HepG2 (cell line): ENCODE measurements around the gene R3HDM4. TPM values are rescaled to one million over a fixed set of nuclear protein-coding genes. Genes with fewer than 3 reads are reported as not detected.

Source experiments
- ATF7-NPFF ChIP-seq: sonication (generic); formaldehyde crosslinking; IDR thresholded peaks from 2 replicates; pipeline ENCODE4 v1.8.1; 2023; ENCODE audit warnings: mild to moderate bottlenecking, low read depth, missing genetic modification reagents, moderate library complexity
- BRCA1 ChIP-seq: sonication (generic); formaldehyde crosslinking; IDR thresholded peaks from 2 replicates; pipeline ENCODE4 v1.4.0; 2020; ENCODE audit warnings: missing genetic modification reagents
- CENPBD1 ChIP-seq: sonication (generic); formaldehyde crosslinking; IDR thresholded peaks from 2 replicates; pipeline ENCODE4 v1.8.0; 2022; ENCODE audit warnings: missing genetic modification reagents, low read depth, mild to moderate bottlenecking, borderline replicate concordance
- CSRNP1 ChIP-seq: sonication (generic); formaldehyde crosslinking; IDR thresholded peaks from 2 replicates; pipeline ENCODE4 v1.8.1; 2023; ENCODE audit warnings: mild to moderate bottlenecking, missing genetic modification reagents
- DBP ChIP-seq: sonication (generic); formaldehyde crosslinking; IDR thresholded peaks from 2 replicates; pipeline ENCODE4 v1.4.0; 2020; ENCODE audit warnings: missing genetic modification reagents; ENCODE audit errors: not compliant biosample characterization
- ELF3 ChIP-seq: IDR thresholded peaks from 2 replicates; pipeline ENCODE4 v1.6.1; 2016; ENCODE audit warnings: missing genetic modification reagents, missing compliant biosample characterization
- FOXA3 ChIP-seq: IDR thresholded peaks from 2 replicates; pipeline ENCODE4 v1.6.1; 2016; ENCODE audit warnings: missing genetic modification reagents, missing compliant biosample characterization
- KDM4B ChIP-seq: sonication (generic); formaldehyde crosslinking; IDR thresholded peaks from 2 replicates; pipeline ENCODE4 v1.4.0; 2020; ENCODE audit warnings: missing genetic modification reagents
- NFIB ChIP-seq: sonication (generic); formaldehyde crosslinking; IDR thresholded peaks from 2 replicates; pipeline ENCODE4 v1.9.0; 2021; ENCODE audit warnings: missing genetic modification reagents, mild to moderate bottlenecking, borderline replicate concordance
- PAWR ChIP-seq: sonication (generic); formaldehyde crosslinking; IDR thresholded peaks from 2 replicates; pipeline ENCODE4 v1.4.0; 2020; ENCODE audit warnings: missing genetic modification reagents, mild to moderate bottlenecking, borderline replicate concordance
- RARA ChIP-seq: IDR thresholded peaks from 2 replicates; pipeline ENCODE4 v1.6.1; 2016; ENCODE audit warnings: missing genetic modification reagents, missing compliant biosample characterization
- TSC22D2 ChIP-seq: sonication (generic); formaldehyde crosslinking; IDR thresholded peaks from 2 replicates; pipeline ENCODE4 v1.5.1; 2020; ENCODE audit warnings: missing genetic modification reagents, mild to moderate bottlenecking, borderline replicate concordance
- ZNF775 ChIP-seq: sonication (generic); formaldehyde crosslinking; IDR thresholded peaks from 2 replicates; pipeline ENCODE4 v1.4.0; 2020; ENCODE audit warnings: missing genetic modification reagents, mild to moderate bottlenecking, moderate library complexity, borderline replicate concordance
- ZSCAN21 ChIP-seq: sonication (generic); formaldehyde crosslinking; IDR thresholded peaks from 2 replicates; pipeline ENCODE4 v1.8.0; 2022; ENCODE audit warnings: mild to moderate bottlenecking, missing genetic modification reagents, moderate library complexity, borderline replicate concordance
- polyA plus RNA-seq, 8 experiments: library from polyadenylated mRNA; depleted of rRNA in 3 of 8; stranded (reverse) in 7 of 8; unstranded in 1 of 8; fragments of >200 nt; fragmentation: Illumina TruSeq in 4 of 8; extraction: Trizol in 4 of 8; gene quantifications; 2 replicates each; pipeline versions ENCODE4 v1.2.1 to v1.2.3, GENCODE V29; 2011 to 2016; ENCODE audit warnings: low read depth in 4 of 8, missing spikeins in 1 of 8, mixed read lengths in 1 of 8; ENCODE audit not compliant: insufficient read depth in 1 of 8
- total RNA-seq, 5 experiments: library from RNA; depleted of rRNA; stranded (reverse); fragments of >200 nt; fragmentation: Illumina TruSeq; extraction: Trizol; gene quantifications; 2 replicates each; pipeline ENCODE4 v1.2.3, GENCODE V29; 2016; ENCODE audit warnings: low read depth in 1 of 5
- TF ChIP-seq, protein P1 (sequence below), 2 experiments: IDR thresholded peaks; 2 replicates each; pipeline ENCODE4 v1.6.1; 2011 to 2012; ENCODE audit warnings: low read length in 2 of 2, borderline replicate concordance in 1 of 2, low read depth in 1 of 2, mild to moderate bottlenecking in 1 of 2, moderate library complexity in 1 of 2
- TF ChIP-seq, protein P2 (sequence below): sonication (generic); formaldehyde crosslinking; IDR thresholded peaks from 2 replicates; pipeline ENCODE4 v1.9.0; 2022; ENCODE audit warnings: low read depth, missing genetic modification reagents
- TF ChIP-seq, protein P3 (sequence below): IDR thresholded peaks from 2 replicates; pipeline ENCODE4 v1.6.1; 2016; ENCODE audit warnings: low read depth

The R3HDM4 gene
- total and polyA plus RNA-seq, 2 of the 13 experiments (the other 11 are each of a cell fraction or from before 2014, with no cell fraction given): 26.2 to 26.9 TPM

GRCh38 chr19:952680-953444, 39.8 kb upstream of the R3HDM4 start (continued):
- TF ChIP-seq, protein P1, sequence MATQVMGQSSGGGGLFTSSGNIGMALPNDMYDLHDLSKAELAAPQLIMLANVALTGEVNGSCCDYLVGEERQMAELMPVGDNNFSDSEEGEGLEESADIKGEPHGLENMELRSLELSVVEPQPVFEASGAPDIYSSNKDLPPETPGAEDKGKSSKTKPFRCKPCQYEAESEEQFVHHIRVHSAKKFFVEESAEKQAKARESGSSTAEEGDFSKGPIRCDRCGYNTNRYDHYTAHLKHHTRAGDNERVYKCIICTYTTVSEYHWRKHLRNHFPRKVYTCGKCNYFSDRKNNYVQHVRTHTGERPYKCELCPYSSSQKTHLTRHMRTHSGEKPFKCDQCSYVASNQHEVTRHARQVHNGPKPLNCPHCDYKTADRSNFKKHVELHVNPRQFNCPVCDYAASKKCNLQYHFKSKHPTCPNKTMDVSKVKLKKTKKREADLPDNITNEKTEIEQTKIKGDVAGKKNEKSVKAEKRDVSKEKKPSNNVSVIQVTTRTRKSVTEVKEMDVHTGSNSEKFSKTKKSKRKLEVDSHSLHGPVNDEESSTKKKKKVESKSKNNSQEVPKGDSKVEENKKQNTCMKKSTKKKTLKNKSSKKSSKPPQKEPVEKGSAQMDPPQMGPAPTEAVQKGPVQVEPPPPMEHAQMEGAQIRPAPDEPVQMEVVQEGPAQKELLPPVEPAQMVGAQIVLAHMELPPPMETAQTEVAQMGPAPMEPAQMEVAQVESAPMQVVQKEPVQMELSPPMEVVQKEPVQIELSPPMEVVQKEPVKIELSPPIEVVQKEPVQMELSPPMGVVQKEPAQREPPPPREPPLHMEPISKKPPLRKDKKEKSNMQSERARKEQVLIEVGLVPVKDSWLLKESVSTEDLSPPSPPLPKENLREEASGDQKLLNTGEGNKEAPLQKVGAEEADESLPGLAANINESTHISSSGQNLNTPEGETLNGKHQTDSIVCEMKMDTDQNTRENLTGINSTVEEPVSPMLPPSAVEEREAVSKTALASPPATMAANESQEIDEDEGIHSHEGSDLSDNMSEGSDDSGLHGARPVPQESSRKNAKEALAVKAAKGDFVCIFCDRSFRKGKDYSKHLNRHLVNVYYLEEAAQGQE (IDR thresholded peaks at IDR 0.05; ENCODE audit: borderline replicate concordance in 1 of 2, low read depth in 1 of 2, low read length in 2 of 2): peak in 1 of 2 experiments; percentile 83; a peak in 1 of 4 replicates
- TF ChIP-seq CSRNP1 (peak; percentile 75; the same call in 1 of the 2 replicates), DBP (no peak), PAWR (CRISPR knock-in tag) (no peak), FOXA3 (CRISPR knock-in tag) (peak; percentile 89), ELF3 (peak; percentile 70), KDM4B (CRISPR knock-in tag) (peak; percentile 95), ZSCAN21 (CRISPR knock-in tag) (0 out of 2 replicates have a peak, but pooled peaks have one; percentile 61), ATF7-NPFF (no peak), BRCA1 (no peak), TSC22D2 (CRISPR knock-in tag) (no peak), RARA (CRISPR knock-in tag) (peak; percentile 93), ZNF775 (CRISPR knock-in tag) (no peak), NFIB (CRISPR knock-in tag) (no peak), CENPBD1 (CRISPR knock-in tag) (no peak)
- TF ChIP-seq, protein P2, sequence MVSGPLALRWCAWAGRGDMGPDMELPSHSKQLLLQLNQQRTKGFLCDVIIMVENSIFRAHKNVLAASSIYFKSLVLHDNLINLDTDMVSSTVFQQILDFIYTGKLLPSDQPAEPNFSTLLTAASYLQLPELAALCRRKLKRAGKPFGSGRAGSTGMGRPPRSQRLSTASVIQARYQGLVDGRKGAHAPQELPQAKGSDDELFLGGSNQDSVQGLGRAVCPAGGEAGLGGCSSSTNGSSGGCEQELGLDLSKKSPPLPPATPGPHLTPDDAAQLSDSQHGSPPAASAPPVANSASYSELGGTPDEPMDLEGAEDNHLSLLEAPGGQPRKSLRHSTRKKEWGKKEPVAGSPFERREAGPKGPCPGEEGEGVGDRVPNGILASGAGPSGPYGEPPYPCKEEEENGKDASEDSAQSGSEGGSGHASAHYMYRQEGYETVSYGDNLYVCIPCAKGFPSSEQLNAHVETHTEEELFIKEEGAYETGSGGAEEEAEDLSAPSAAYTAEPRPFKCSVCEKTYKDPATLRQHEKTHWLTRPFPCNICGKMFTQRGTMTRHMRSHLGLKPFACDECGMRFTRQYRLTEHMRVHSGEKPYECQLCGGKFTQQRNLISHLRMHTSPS: peak; percentile 100
- TF ChIP-seq, protein P3, sequence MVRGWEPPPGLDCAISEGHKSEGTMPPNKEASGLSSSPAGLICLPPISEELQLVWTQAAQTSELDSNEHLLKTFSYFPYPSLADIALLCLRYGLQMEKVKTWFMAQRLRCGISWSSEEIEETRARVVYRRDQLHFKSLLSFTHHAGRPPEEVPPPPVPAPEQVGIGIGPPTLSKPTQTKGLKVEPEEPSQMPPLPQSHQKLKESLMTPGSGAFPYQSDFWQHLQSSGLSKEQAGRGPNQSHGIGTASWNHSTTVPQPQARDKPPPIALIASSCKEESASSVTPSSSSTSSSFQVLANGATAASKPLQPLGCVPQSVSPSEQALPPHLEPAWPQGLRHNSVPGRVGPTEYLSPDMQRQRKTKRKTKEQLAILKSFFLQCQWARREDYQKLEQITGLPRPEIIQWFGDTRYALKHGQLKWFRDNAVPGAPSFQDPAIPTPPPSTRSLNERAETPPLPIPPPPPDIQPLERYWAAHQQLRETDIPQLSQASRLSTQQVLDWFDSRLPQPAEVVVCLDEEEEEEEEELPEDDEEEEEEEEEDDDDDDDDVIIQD (CRISPR knock-in tag): no peak; the same call in 1 of the 2 replicates
